Adipocyte (in vitro differentiated cells): ENCODE measurements around the gene UMOD.
"Not testable (repeated sequence)": the region's sequence is repeated elsewhere in the genome, so short reads cannot be mapped to it uniquely, and the experiment has no call there.

Source experiments
- DNase-seq: peaks from one replicate; pipeline ENCODE4 v3.0.0-alpha.2; 2015; ENCODE audit warnings: low read depth
- H3K27me3 ChIP-seq: replicated peaks from 2 replicates; pipeline ENCODE4 v1.7.0; 2013; ENCODE audit warnings: mild to moderate bottlenecking, low read length, moderate library complexity; ENCODE audit not compliant: control insufficient read depth, insufficient read depth
- H3K36me3 ChIP-seq: 2 replicates; pipeline ENCODE4 v1.7.0; 2013; ENCODE audit warnings: low read length, mild to moderate bottlenecking, moderate library complexity; ENCODE audit not compliant: control insufficient read depth, insufficient read depth, severe bottlenecking
- H3K4me1 ChIP-seq: 2 replicates; pipeline ENCODE4 v1.7.0; 2013; ENCODE audit warnings: mild to moderate bottlenecking, low read length, moderate library complexity; ENCODE audit not compliant: control insufficient read depth, insufficient read depth
- H3K4me3 ChIP-seq: 2 replicates; pipeline ENCODE4 v1.7.0; 2013; ENCODE audit warnings: mild to moderate bottlenecking, low read length, moderate library complexity
- H3K9ac ChIP-seq: 2 replicates; pipeline ENCODE4 v1.7.0; 2013; ENCODE audit warnings: mild to moderate bottlenecking, low read length, moderate library complexity
- H3K9me3 ChIP-seq: 2 replicates; pipeline ENCODE4 v1.7.0; 2013; ENCODE audit warnings: mild to moderate bottlenecking, low read length, moderate library complexity; ENCODE audit not compliant: control insufficient read depth

Gene UMOD

DNA sequence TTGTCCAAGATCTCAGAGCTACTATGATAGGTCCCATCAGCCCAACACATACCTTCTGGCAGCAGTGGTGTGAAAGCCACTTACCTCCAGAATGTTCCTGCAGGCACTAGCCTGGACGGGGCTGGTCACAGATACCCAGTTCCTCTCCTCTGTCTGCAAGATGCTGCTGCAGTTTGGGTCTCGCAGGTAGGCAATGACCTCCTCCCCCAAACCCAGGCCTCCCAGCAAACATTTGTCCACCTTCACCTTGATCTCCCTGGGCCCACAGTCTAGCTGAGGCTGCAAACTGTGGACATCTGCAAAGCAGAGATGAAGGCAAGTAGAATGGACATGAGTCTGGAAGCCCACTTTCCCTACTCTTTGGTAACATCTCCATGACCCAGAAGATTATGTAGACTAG lies 32.3 kb downstream of the UMOD start:
- no peak for DNase-seq
- H3K4me3 ChIP-seq: no peak overlapping the region
- no peaks in the 10 kb centered on the region for H3K36me3 ChIP-seq
- peaks cover 11% of the 10 kb centered on the region for H3K27me3 ChIP-seq
- no peak overlapping the region for H3K9ac ChIP-seq
- no peaks in the 10 kb centered on the region for H3K4me1 ChIP-seq
- no peaks in the 10 kb centered on the region for H3K9me3 ChIP-seq

- H3K9ac ChIP-seq: no peak overlapping the region
- DNase-seq: no peak
- H3K27me3 ChIP-seq: peaks cover 12% of the 10 kb centered on the region
- H3K9me3 ChIP-seq: no peaks in the 10 kb centered on the region
- H3K4me1 ChIP-seq: no peaks in the 10 kb centered on the region
- no peaks in the 10 kb centered on the region for H3K36me3 ChIP-seq
- no peak overlapping the region for H3K4me3 ChIP-seq
These were observed 33.1 kb downstream of the UMOD start for GRCh38 chr16:20319406-20319805.

- Histone ChIP-seq H3K9me3 (no peaks in the 10 kb centered on the region), H3K4me3 (no peak overlapping the region), H3K27me3 (peaks cover 8% of the 10 kb centered on the region)
These were observed 34.1 kb downstream of the UMOD start for GRCh38 chr16:20318437-20318836.

GRCh38 chr16:20318006-20318405 lies 34.5 kb downstream of the UMOD start:
- Histone ChIP-seq H3K27me3 (peaks cover 8% of the 10 kb centered on the region), H3K4me3 (no peak overlapping the region), H3K36me3 (no peaks in the 10 kb centered on the region), H3K9me3 (no peaks in the 10 kb centered on the region), H3K4me1 (no peaks in the 10 kb centered on the region), H3K9ac (no peak overlapping the region)
- DNase-seq: no peak

More at GRCh38 chr16:20318437-20318836, 34.1 kb downstream of the UMOD start:
- Histone ChIP-seq H3K9ac (no peak overlapping the region), H3K36me3 (no peaks in the 10 kb centered on the region), H3K4me1 (no peaks in the 10 kb centered on the region)
- DNase-seq: no peak

DNA sequence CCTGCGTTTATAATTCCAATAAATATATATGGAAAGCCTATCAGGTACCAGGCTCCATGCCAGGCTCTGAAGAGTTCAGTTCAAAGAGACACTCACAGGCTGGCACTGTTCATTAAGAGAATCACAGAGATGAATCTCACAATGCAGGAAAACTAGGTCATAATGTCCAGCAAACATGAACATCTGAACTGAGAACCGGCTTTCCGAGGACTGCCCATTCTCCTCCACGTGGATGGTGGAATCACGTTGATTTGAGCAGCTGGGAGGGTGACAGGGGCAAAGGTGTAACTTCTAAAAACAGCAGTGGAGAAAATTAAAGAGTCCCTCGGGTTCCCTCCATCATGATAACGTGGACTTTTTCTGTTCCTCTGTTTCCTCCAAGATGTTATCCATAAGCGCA lies 35.4 kb downstream of the UMOD start:
- Histone ChIP-seq H3K9ac (no peak overlapping the region), H3K36me3 (no peaks in the 10 kb centered on the region), H3K27me3 (peaks cover 8% of the 10 kb centered on the region), H3K4me1 (no peaks in the 10 kb centered on the region), H3K4me3 (no peak overlapping the region), H3K9me3 (no peaks in the 10 kb centered on the region)
- DNase-seq: no peak

DNA sequence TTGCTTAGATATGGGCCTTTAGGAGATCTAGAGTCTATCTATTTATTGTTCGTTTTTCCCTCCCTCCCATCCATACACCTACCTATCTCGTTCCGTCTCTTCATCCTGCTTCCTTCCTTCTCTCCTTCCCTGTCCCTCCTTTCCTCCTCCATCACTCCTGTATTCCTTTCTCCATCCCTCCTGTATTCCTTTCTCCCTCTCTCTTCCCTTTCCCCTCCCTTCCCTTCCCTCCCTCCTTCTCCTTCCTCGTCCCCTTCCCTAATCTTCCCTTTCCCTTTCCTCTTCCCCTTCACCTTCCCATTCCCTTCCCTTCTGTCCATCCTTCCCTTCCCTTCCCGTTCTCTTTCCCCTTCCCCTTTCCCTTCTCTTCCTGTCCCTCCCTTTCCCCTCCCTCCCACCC lies 35.8 kb downstream of the UMOD start:
- no peaks in the 10 kb centered on the region for H3K36me3 ChIP-seq
- no peak overlapping the region for H3K4me3 ChIP-seq
- H3K9me3 ChIP-seq: peaks cover under 1% of the 10 kb centered on the region
- peaks cover 8% of the 10 kb centered on the region for H3K27me3 ChIP-seq
- DNase-seq: no peak
- no peak overlapping the region for H3K9ac ChIP-seq
- H3K4me1 ChIP-seq: no peaks in the 10 kb centered on the region

DNA sequence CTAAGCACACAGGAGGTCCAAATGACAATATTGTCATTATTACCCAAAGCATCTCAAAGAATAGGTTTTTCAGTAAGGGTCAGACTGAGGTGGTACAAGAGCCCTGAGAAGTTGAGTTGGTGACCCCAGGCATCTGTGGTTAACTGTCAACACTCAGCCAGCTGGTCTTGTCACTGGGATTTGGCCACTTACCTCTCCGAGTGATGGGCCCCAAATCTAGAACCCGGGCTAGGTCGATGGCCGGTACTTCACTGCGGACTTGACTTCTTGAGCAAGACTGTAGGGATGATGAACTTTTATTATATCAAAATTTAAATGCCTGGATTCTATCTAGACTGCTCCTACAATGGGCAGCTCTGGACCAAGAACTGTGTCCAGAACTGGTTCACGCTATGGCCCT lies 36.8 kb downstream of the UMOD start:
- peaks cover 8% of the 10 kb centered on the region for H3K27me3 ChIP-seq

DNA sequence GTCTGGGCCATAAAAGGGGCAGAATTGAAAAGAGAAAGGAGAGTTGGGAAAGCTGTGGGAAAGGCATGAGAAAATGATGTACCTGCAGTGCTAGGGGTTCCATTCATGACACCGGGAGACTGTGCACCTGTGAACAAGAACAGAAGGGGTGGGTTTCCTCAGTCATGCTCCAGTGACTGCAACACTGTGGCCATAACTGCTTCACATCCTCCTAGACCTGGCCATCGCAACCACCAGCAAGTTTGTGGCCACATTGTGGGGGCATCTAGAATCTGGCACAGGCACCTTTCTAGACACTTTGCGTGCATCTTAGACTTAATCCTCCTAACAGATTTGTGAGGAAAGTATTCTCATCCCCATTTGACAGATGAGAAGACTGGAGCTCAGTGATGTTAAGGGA lies 37.9 kb downstream of the UMOD start:
- Histone ChIP-seq H3K9me3 (peaks cover 5% of the 10 kb centered on the region), H3K9ac (no peak overlapping the region), H3K4me3 (no peak overlapping the region), H3K4me1 (no peaks in the 10 kb centered on the region), H3K36me3 (no peaks in the 10 kb centered on the region), H3K27me3 (peaks cover 8% of the 10 kb centered on the region)
- no peak for DNase-seq

More for the DNA sequence above, 36.8 kb downstream of the UMOD start:
- Histone ChIP-seq H3K4me3 (no peak overlapping the region), H3K36me3 (no peaks in the 10 kb centered on the region), H3K9ac (no peak overlapping the region), H3K4me1 (no peaks in the 10 kb centered on the region), H3K9me3 (peaks cover 5% of the 10 kb centered on the region)
- DNase-seq: no peak

DNA sequence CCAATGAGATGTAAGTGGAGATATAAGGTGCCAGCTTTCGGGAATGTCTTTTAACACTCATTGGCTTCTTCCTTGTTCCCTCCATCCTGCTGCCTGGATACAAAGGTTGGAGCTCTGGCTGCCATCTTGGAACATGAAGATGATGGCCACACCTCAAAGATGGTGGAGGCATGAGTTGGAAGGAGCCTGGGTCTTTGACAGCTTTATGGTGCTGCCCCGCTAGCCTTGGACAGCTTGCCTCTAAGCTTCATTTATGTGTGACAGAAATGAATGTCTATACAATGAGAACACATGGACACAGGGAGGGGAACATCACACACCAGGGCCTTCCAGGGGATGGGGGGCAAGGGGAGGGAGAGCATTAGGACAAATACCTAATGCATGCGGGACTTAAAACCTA lies 38.8 kb downstream of the UMOD start:
- no peak overlapping the region for H3K4me3 ChIP-seq
- no peak for DNase-seq
- no peaks in the 10 kb centered on the region for H3K4me1 ChIP-seq

DNA sequence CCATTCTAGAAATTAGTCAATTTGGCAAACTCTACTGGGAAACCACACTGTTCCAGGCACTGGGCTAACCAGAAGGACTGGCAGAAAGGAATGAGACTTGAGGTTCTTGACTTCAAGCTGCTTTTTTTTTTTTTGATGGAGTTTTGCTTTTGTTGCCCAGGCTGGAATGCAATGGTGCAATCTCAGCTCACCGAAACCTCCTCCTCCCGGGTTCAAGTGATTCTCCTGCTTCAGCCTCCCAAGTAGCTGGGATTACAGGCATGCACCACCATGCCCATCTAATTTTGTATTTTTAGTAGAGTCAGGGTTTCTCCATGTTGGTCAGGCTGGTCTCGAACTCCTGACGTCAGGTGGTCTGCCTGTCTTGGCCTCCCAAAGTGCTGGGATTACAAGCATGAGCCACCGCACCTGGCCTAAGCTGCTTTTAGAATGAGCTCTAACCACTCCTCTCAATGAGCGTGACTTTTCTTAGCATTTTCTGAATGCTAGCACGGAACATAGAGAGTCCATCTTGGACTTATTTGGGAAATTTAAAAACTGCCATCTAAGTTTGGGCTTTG lies 39.9 kb downstream of the UMOD start:
- H3K36me3 ChIP-seq, DNase-seq, H3K4me1 ChIP-seq, H3K9ac ChIP-seq, H3K9me3 ChIP-seq, H3K4me3 ChIP-seq: not testable (repeated sequence)
- peaks cover 13% of the 10 kb centered on the region for H3K27me3 ChIP-seq

More for the DNA sequence above, 38.8 kb downstream of the UMOD start:
- peaks cover 12% of the 10 kb centered on the region for H3K27me3 ChIP-seq
- no peaks in the 10 kb centered on the region for H3K36me3 ChIP-seq
- peaks cover 5% of the 10 kb centered on the region for H3K9me3 ChIP-seq
- no peak overlapping the region for H3K9ac ChIP-seq

- Histone ChIP-seq H3K4me1 (no peaks in the 10 kb centered on the region), H3K4me3 (no peak overlapping the region), H3K27me3 (peaks cover 18% of the 10 kb centered on the region), H3K9me3 (peaks cover 5% of the 10 kb centered on the region), H3K36me3 (no peaks in the 10 kb centered on the region), H3K9ac (no peak overlapping the region)
- no peak for DNase-seq
These were observed 41.0 kb downstream of the UMOD start for GRCh38 chr16:20311548-20311947.
